Urinary bladder (tissue), 4 donors: ENCODE results near the gene CHI3L2. TPM values are rescaled to one million over a fixed set of nuclear protein-coding genes. Genes with fewer than 3 reads are reported as not detected.

ENCODE experiments used
- DNase-seq: peaks from one replicate; pipeline ENCODE4 v3.0.0-alpha.2; 2015; ENCODE audit errors: extremely low spot score
- H3K27ac ChIP-seq: one replicate; pipeline ENCODE4 v1.5.1; 2013; ENCODE audit warnings: low read depth, mild to moderate bottlenecking, moderate library complexity
- H3K36me3 ChIP-seq: one replicate; pipeline ENCODE4 v1.6.1; 2013; ENCODE audit warnings: mild to moderate bottlenecking, moderate library complexity; ENCODE audit not compliant: insufficient read depth
- H3K4me1 ChIP-seq: one replicate; pipeline ENCODE4 v1.6.1; 2013; ENCODE audit warnings: mild to moderate bottlenecking, moderate library complexity; ENCODE audit not compliant: insufficient read depth
- H3K4me3 ChIP-seq: one replicate; pipeline ENCODE4 v1.5.1; 2013; ENCODE audit warnings: low read depth, low read length
- WGBS: extraction: QIAGEN DNeasy Blood & Tissue Kit; methylation state at CpG from one replicate; pipeline ENCODE4 v1.1.7; 2013; 5-methylcytosine and 5-hydroxymethylcytosine counted together
- polyA plus RNA-seq: library from polyadenylated mRNA; stranded (reverse); fragments of 200-250 nt; gene quantifications from one replicate; pipeline ENCODE4 v1.2.3, GENCODE V29; 2013
- total RNA-seq: library from RNA; depleted of rRNA; stranded (reverse); fragments of >200 nt; gene quantifications from one replicate; pipeline ENCODE4 v1.2.3, GENCODE V29; 2014
- donor health status: healthy with polysubstance abuse.
- donor health status: healthy.

The CHI3L2 gene
- total and polyA plus RNA-seq, 2 donors = 0.26 to 4.9 TPM

DNA sequence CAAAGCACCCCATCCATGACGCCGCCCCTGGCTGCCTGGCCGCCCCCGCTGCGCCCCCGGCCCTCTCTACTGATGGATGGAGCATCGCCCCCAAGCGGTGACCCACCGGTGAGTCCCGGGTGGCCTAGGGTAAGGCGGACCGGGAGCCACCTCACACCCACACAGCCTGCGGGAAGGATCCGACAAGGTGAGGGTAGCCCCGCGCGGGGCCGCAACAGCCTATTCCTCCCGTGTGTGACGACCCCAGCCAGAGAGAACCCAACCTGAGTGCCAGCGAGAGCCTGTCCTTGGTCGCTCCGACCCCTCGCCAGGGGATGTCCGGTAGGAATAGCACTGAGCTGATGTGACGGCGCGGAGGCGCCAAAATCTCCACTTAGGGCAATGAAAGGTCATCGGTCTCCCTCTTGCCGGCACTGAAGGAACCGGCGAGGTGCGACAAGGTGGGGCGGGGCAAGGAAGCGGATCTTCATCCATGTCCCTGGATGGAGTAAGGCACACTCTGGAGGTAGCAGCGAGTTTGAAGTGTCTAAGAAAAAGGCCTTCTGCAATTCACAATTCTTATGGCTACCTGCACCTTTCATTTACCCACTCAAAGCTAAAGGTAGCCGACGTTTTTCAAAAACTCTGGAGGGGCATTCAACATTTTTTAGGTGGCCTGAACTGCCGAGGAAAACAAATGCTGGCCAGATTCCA lies 43.4 kb downstream of the CHI3L2 start:
- WGBS = 5% methylated on average over 40 of the region's 40 CpGs
- Histone ChIP-seq H3K27ac (no peak overlapping the region), H3K36me3 (no peaks in the 10 kb centered on the region), H3K4me3 (no peak overlapping the region), H3K4me1 (no peaks in the 10 kb centered on the region)
- DNase-seq = no peak

DNA sequence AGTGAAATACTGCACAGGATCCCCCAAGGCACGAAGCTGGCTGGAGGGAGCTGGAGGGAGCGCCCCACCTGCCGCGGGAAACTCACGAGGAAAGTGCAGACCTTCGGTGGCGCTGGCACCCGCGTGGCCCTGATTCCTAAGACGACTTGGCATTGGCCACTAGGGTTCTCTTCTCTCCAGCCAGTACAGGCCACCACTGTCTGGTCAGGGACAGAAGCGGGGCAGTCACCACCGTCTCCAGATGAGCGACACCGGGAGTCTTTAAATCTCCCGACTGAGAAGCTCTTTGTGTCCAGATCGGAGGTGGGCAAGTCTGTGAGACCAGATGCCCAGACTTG lies 43.9 kb downstream of the CHI3L2 start:
- H3K4me3 ChIP-seq = no peak overlapping the region
- H3K36me3 ChIP-seq = no peaks in the 10 kb centered on the region
- DNase-seq = no peak
- H3K27ac ChIP-seq = no peak overlapping the region
- WGBS = 8% methylated on average over 16 of the region's 16 CpGs
- no peaks in the 10 kb centered on the region for H3K4me1 ChIP-seq

DNA sequence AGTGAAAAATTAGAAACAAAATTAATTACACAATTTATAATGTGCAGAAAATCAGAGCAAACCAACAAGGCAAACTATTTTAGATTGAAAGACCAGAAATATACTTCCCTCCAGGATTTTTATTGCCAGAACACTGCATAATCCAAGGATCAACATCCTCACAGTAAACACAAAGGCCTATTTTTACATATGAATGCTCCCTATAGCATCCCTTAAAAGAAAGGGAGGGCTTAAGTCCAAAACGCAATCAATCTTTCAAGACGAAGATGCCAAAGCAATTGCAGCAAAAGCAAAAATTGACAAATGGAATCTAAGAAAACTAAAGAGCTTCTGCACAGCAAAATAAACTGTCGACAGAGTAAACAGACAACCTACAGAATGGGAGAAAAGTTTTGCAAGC lies 44.6 kb downstream of the CHI3L2 start:
- H3K4me1 ChIP-seq = no peaks in the 10 kb centered on the region
- no peak overlapping the region for H3K27ac ChIP-seq
- WGBS = 44% methylated on average over 3 of the region's 3 CpGs
- H3K36me3 ChIP-seq = no peaks in the 10 kb centered on the region
- no peak for DNase-seq
- no peak overlapping the region for H3K4me3 ChIP-seq

DNA sequence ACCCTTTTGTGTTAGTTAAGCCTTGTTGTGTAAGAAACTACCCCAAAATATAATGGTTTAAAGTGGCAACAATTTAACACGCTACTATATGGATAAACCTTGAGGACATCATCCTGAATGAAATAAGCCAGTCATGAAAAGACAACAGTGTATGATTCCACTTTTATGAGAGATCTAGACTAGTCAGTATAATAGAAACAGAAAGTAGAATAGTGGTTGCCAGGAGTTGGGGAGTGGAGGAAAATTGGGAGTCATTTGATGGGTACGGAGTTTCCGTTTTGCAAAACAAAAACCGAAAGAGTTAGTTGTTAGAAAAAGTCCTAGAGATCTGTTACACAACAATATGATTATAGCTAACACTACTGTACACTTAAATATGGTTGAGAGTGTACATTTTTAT lies 47.1 kb downstream of the CHI3L2 start:
- Histone ChIP-seq H3K27ac (no peak overlapping the region), H3K4me3 (no peak overlapping the region), H3K36me3 (no peaks in the 10 kb centered on the region), H3K4me1 (no peaks in the 10 kb centered on the region)
- no peak for DNase-seq
- 89% methylated on average over 4 of the region's 4 CpGs for WGBS

DNA sequence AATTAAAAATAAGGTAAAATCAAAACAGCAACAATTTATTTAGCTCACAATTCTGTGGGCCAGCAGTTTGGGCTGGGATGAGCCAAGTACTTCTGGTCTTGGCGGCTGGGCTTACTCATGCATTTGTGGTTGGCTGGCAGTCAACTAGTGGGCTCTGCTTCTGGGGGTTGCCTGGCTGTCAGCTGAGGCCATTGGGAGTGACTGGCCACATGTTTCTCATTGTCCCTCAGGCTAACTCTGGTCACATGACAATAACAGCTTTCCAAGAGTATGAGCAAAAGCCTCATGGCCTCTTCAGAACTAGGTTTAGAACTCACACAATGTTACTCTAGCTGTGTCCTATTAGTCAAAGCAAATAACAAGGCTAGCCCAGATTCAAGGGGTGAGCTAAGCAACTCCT lies 47.6 kb downstream of the CHI3L2 start:
- WGBS = 37% methylated on average over 1 of the region's 1 CpG
- no peaks in the 10 kb centered on the region for H3K4me1 ChIP-seq
- H3K36me3 ChIP-seq = no peaks in the 10 kb centered on the region
- DNase-seq = no peak
- no peak overlapping the region for H3K27ac ChIP-seq
- no peak overlapping the region for H3K4me3 ChIP-seq

DNA sequence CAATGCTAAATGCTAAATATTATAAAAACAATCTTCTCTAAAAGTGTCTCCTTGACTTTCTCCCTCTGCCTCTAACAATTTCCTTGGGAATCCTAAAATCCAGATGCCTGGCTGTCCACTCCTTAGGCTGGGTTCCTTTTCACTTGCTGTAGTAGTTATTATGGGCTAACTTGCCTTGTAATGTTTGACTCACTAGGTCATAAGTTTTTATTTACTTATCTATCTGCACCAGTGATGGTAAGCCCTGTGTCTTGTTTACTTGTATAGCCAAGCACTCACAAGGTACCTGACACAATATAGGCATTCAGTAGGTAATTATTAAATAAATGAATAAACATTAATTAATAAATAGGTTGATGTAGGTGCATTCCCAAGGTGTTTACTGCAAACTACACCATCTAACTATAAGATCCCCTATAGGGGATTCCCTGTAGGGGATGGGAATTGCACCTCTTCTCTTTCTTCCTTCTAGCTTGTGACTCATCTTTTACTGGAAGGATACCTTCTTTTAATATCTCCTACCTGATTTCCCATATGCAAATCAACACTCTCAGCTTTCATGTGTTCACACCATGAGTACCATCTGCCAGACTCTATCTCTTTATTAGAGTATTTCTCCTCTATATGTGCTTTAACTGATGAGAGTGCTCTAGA lies 48.4 kb downstream of the CHI3L2 start:
- H3K36me3 ChIP-seq = no peaks in the 10 kb centered on the region
- H3K27ac ChIP-seq = no peak overlapping the region
- no peak for DNase-seq
- H3K4me3 ChIP-seq = no peak overlapping the region
- no peaks in the 10 kb centered on the region for H3K4me1 ChIP-seq

DNA sequence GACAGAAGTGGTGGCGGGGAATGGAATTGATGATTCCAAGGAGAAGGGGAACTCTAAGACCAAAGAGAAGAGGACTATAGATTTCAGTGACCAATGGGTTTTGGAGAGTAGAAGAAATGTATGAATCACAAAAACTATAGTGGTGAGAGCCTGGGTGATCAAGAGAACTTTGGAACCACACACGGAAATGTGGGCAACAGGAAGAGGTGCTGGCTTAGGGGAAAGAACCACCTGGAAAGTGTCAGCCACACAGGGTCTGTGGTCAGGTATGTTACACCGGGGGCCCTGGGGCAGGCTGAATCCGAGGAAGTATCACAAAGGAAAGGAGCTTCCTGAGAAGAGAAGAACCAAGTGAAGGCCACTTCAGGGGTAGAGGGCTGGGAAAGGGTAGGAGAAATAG lies 51.6 kb downstream of the CHI3L2 start:
- Histone ChIP-seq H3K27ac (no peak overlapping the region), H3K36me3 (no peaks in the 10 kb centered on the region), H3K4me1 (no peaks in the 10 kb centered on the region), H3K4me3 (no peak overlapping the region)
- 76% methylated on average over 4 of the region's 4 CpGs for WGBS
- DNase-seq = no peak

DNA sequence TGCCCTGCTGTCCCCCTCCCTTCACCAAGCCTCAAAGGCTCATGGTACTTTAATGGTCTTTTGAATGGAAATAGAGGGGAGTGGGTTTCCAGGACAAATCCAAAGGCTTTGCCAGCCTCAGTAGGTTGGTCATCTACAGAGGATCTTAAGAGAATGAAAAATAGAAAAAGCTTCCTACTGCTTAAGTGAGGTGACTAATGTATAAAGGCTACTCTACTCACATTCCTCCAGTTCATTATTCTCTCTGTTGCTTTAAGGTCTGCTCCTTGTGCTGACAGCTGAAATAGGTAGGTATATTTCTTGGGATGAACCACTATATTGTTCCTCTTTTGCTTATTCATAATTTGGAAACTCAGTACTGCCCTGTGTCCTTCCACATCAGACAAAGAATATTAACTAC lies 52.8 kb downstream of the CHI3L2 start:
- DNase-seq = no peak
- Histone ChIP-seq H3K27ac (no peak overlapping the region), H3K36me3 (no peaks in the 10 kb centered on the region), H3K4me3 (no peak overlapping the region), H3K4me1 (no peaks in the 10 kb centered on the region)

DNA sequence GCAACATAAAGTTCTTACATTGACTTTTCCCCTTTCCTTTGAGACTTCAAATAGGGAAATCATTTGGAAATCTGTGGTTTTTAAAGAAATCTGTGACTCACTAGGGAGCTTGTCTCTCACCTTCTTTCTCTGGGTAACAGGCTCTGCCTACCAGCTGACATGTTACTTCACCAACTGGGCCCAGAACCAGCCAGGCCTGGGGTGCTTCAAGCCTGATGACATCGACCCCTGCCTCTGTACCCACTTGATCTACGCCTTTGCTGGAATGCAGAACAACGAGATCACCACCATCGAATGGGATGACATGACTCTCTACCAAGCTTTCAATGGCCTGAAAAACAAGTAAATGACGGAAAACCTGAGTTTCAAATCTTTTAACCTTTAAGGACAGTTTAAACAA lies 53.9 kb downstream of the CHI3L2 start:
- Histone ChIP-seq H3K4me3 (no peak overlapping the region), H3K27ac (no peak overlapping the region), H3K36me3 (no peaks in the 10 kb centered on the region), H3K4me1 (no peaks in the 10 kb centered on the region)
- no peak for DNase-seq
- WGBS = 77% methylated on average over 5 of the region's 5 CpGs

DNA sequence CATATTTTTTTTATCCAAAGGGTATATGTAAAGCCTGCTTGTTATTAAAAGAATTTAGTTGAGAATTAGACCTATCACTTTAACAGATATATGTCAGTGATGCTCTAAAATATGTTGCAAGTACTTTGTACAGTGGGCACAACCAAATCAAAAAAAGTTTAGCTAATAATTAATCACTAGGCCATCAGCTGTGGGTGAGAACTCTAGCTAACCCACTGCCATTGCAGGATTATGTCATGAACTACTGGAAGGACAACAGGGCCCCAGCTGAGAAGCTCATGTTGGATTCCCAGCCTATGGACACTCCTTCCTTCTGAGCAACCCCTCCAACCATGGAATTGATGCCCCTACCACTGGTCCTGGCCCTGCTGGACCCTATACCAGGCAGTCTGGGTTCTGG lies 56.3 kb downstream of the CHI3L2 start:
- Histone ChIP-seq H3K4me3 (no peak overlapping the region), H3K27ac (no peak overlapping the region), H3K36me3 (no peaks in the 10 kb centered on the region), H3K4me1 (no peaks in the 10 kb centered on the region)
- no peak for DNase-seq

DNA sequence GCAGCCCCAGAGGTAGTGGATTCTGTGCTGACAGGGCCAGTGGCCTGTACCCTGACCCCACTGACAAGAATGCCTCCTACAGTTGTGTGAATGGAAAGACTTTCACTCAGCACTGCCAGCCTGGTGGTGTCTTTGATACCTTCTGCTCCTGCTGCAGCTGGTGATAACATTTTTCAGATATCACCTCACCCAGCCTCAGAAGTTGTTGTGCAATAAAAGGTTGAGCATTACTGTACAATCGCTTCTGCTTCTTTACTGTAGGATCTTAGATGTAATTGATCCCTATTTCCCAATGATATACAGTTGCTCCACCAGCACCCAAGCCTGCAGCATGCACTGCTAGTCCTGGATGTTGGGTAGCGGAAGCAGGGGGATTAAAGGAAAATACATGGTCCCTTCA lies 58.4 kb downstream of the CHI3L2 start:
- WGBS = 81% methylated on average over 2 of the region's 2 CpGs
- DNase-seq = no peak
- Histone ChIP-seq H3K27ac (no peak overlapping the region), H3K4me1 (no peaks in the 10 kb centered on the region), H3K4me3 (no peak overlapping the region), H3K36me3 (no peaks in the 10 kb centered on the region)

DNA sequence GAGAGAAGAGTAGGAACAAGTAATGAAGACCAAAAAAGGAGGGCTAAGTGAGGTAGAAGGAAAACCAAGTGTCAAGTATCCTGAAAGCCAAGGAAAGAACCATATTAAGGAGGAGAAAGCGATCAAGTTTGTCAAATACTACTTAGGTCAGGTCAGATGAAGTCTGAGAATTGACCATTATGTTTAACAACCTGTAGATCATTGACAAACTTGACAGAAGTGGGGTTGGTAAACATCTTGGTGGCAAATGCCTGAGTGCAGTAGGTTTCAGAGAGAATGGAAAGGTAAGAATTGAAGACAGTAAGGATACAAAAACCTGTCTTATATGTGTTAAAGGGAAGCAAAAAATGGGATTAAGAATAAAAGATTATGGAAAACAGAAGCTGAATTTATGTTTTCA lies 59.4 kb downstream of the CHI3L2 start:
- Histone ChIP-seq H3K27ac (no peak overlapping the region), H3K36me3 (no peaks in the 10 kb centered on the region), H3K4me1 (no peaks in the 10 kb centered on the region), H3K4me3 (no peak overlapping the region)
- DNase-seq = no peak
- WGBS = 30% methylated on average over 1 of the region's 1 CpG

DNA sequence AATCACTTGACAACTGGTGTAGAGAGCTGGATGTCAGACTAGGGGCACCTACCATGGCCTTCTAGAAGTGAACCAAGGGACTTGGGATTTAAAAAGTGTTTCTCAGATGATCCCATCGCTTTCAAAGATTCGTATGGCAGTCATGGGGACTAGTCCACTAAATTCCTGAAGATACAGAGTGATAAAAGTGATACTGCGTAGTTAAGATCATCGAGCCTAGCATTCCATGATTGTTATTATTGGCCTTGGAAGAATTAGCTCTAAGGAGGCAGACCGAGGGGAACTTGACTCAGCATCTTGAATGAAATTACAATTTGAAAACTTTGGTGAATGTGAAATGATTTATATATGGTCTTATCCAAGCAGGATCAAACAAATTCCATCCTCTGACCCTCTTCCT lies 61.9 kb downstream of the CHI3L2 start:
- no peak for DNase-seq
- Histone ChIP-seq H3K4me3 (no peak overlapping the region), H3K27ac (no peak overlapping the region), H3K36me3 (no peaks in the 10 kb centered on the region), H3K4me1 (no peaks in the 10 kb centered on the region)
- WGBS = 51% methylated on average over 5 of the region's 5 CpGs

DNA sequence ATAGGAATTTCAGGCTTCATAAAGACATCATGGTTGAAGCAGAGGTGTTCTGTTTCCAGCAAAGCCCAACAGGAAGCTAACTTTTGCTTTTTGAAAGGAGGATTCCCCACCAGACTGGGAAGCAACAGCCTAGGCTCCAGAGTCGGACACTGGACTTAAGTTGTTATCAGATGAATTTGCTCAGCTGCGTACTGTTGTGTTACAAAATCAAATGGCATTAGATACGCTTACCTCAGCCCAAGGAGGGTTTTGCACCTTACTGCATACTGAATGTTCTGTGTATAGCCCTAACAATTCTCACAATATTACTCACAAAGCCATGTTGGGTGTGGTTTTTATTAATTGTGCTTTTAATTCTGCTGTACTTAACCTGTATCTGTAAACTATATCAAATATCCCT lies 62.6 kb downstream of the CHI3L2 start:
- WGBS = 68% methylated on average over 3 of the region's 3 CpGs
- H3K27ac ChIP-seq = no peak overlapping the region
- no peaks in the 10 kb centered on the region for H3K36me3 ChIP-seq
- H3K4me1 ChIP-seq = no peaks in the 10 kb centered on the region
- DNase-seq = no peak
- H3K4me3 ChIP-seq = no peak overlapping the region

DNA sequence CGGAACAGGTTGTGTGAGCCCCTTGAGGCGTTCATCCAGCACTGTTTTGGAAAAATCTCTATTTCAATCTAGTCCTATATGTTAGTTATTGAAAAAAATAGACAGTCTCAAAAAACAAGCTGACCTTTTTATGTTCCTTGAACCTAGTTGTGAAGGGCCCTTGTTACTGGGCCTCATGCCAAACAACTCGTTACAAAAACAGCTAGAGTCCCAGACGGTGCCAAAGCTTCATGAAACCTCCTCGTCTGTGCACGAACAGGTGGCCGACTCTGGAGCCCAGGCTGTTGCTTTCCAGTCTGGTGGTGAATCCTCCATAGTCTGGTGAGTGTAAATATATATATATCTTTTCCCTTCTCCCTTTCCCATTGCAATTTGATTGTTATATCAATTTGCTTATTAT lies 63.1 kb downstream of the CHI3L2 start, which contains the start of gene CHIA:
Gene CHIA (plus strand): TSS at position 222 of the 400 bp plus-strand sequence. CDS start 19,617 bp downstream, outside the sequence.
- Histone ChIP-seq H3K4me1 (no peaks in the 10 kb centered on the region), H3K4me3 (no peak within 1 kb of the TSS), H3K27ac (no peak within 1 kb of the TSS), H3K36me3 (no peaks in the 10 kb centered on the region)
- DNase-seq = no peak
- 53% methylated on average over 7 of the region's 7 CpGs for WGBS
